HG02588 (cell line): Measurements from ENCODE around the gene PHYHD1.

ENCODE experiments used
- ATAC-seq: cut with Tn5 transposase; IDR thresholded peaks from one replicate; pipeline ENCODE4 v1.9.1; 2021; ENCODE audit warnings: mild to moderate bottlenecking, moderate library complexity; ENCODE audit not compliant: unreplicated experiment

PHYHD1 gene

GRCh38 chr9:128899566-128900322, 21.0 kb upstream of the PHYHD1 start:
- ATAC-seq: no peak

GRCh38 chr9:128901379-128901778, 19.4 kb upstream of the PHYHD1 start:
- ATAC-seq: no peak

GRCh38 chr9:128901822-128902221, 19.0 kb upstream of the PHYHD1 start:
- ATAC-seq: no peak

GRCh38 chr9:128902351-128903078, 18.3 kb upstream of the PHYHD1 start:
- peak; percentile 53 for ATAC-seq

GRCh38 chr9:128903079-128903461, 17.7 kb upstream of the PHYHD1 start:
- ATAC-seq: no peak

- no peak for ATAC-seq
Observed at GRCh38 chr9:128903871-128904620, 16.7 kb upstream of the PHYHD1 start.

- no peak for ATAC-seq
Observed at GRCh38 chr9:128905964-128906363, 14.8 kb upstream of the PHYHD1 start.

- ATAC-seq: no peak
Observed at GRCh38 chr9:128906741-128907140, 14.0 kb upstream of the PHYHD1 start.

- no peak for ATAC-seq
Observed at GRCh38 chr9:128908372-128908771, 12.4 kb upstream of the PHYHD1 start.

GRCh38 chr9:128909859-128910258, 10.9 kb upstream of the PHYHD1 start:
- ATAC-seq: no peak

- ATAC-seq: no peak
Observed at GRCh38 chr9:128910906-128911305, 9.9 kb upstream of the PHYHD1 start.

GRCh38 chr9:128911529-128912035, 9.2 kb upstream of the PHYHD1 start:
- no peak for ATAC-seq

GRCh38 chr9:128912270-128912853, 8.4 kb upstream of the PHYHD1 start:
- no peak for ATAC-seq

GRCh38 chr9:128913048-128913900, 7.5 kb upstream of the PHYHD1 start:
- no peak for ATAC-seq

GRCh38 chr9:128913995-128914772, 6.6 kb upstream of the PHYHD1 start:
- no peak for ATAC-seq

- ATAC-seq: no peak
Observed at GRCh38 chr9:128916204-128916603, 4.6 kb upstream of the PHYHD1 start.

GRCh38 chr9:128916745-128917144, 4.0 kb upstream of the PHYHD1 start:
- ATAC-seq: no peak

GRCh38 chr9:128917151-128917849, 3.5 kb upstream of the PHYHD1 start:
- no peak for ATAC-seq

- ATAC-seq: no peak
Observed at GRCh38 chr9:128918921-128919320, 1.9 kb upstream of the PHYHD1 start.
